GM12878 (cell line): ENCODE results near the gene PRCP. TPM values are rescaled to one million over a fixed set of nuclear protein-coding genes. Genes with fewer than 3 reads are reported as not detected.

Experiments used
- ATAC-seq: fragments of 200-7000 bp; cut with Tn5 transposase; 3 replicates; pipeline ENCODE4 v1.9.1; 2020; ENCODE audit warnings: mild to moderate bottlenecking, moderate library complexity
- BruUV-seq: library from RNA; stranded (reverse); fragments of 400-500 nt; replicated peaks from 2 replicates; lab custom pipeline; 2021; lab: Mats Ljungman, UMichigan
- CTCF ChIA-PET: fragments of 300-600 bp; sonication (Branson Sonifier 250); formaldehyde crosslinking; extraction: SDS; loops from one replicate; lab custom pipeline; 2021; ENCODE audit warnings: inconsistent platforms; lab: Yijun Ruan, JAX
- POLR2A ChIA-PET: fragments of 350-600 bp; formaldehyde crosslinking; extraction: SDS; loops from one replicate; lab custom pipeline; 2021; ENCODE audit warnings: inconsistent platforms; lab: Charles Lee
- RAD21 ChIA-PET: fragments of 300-600 bp; sonication (Branson Sonifier 250); formaldehyde crosslinking; loops from one replicate; lab custom pipeline; 2023; ENCODE audit warnings: antibody characterized with exemption; ENCODE audit not compliant: unreplicated experiment; lab: Charles Lee
- SMC1A ChIA-PET: fragments of 300-600 bp; sonication (Branson Sonifier 250); formaldehyde crosslinking; loops from one replicate; lab custom pipeline; 2023; ENCODE audit not compliant: unreplicated experiment, uncharacterized antibody; lab: Charles Lee
- DNase-seq: peaks from one replicate; pipeline ENCODE4 v3.0.0-alpha.2; 2011; ENCODE audit warnings: low read depth, low spot score
- FAIRE-seq: peaks from 3 replicates; lab custom pipeline; 2011; peaks lifted over from hg19 to GRCh38; lab: Jason Lieb, UNC
- H2AFZ ChIP-seq: 2 replicates; pipeline ENCODE4 v1.6.0; 2011; ENCODE audit warnings: low read depth, low read length, control low read depth; ENCODE audit not compliant: control insufficient read depth
- H3K27ac ChIP-seq: 2 replicates; pipeline ENCODE4 v1.5.1; 2011; ENCODE audit warnings: control low read depth; ENCODE audit not compliant: control insufficient read depth, insufficient read depth
- H3K27me3 ChIP-seq, 2 experiments: replicated peaks in 1 of 2; 2 replicates each; pipeline versions ENCODE4 v1.6.0 to v1.6.1; 2011; ENCODE audit warnings: low read length in 1 of 2; ENCODE audit not compliant: control insufficient read depth in 2 of 2, insufficient read depth in 2 of 2
- H3K36me3 ChIP-seq, 2 experiments: 2 replicates each; pipeline ENCODE4 v1.5.1; 2011; ENCODE audit warnings: low read length in 1 of 2; ENCODE audit not compliant: control insufficient read depth in 2 of 2, insufficient read depth in 2 of 2
- H3K4me1 ChIP-seq: 2 replicates; pipeline ENCODE4 v1.6.1; 2011; ENCODE audit warnings: mild to moderate bottlenecking, low read length, moderate library complexity, mixed read lengths; ENCODE audit not compliant: control insufficient read depth, insufficient read depth
- H3K4me2 ChIP-seq: 2 replicates; pipeline ENCODE4 v1.6.0; 2011; ENCODE audit warnings: control low read depth; ENCODE audit not compliant: control insufficient read depth, insufficient read depth
- H3K4me3 ChIP-seq: fragments of 200-600 bp; sonication (generic); 2 replicates; pipeline ENCODE4 v1.5.1; 2016
- H3K79me2 ChIP-seq: 2 replicates; pipeline ENCODE4 v1.6.0; 2011; ENCODE audit warnings: low read length; ENCODE audit not compliant: control insufficient read depth, insufficient read depth
- H3K9ac ChIP-seq: 2 replicates; pipeline ENCODE4 v1.8.0; 2011; ENCODE audit warnings: low read length, control low read depth, mixed read lengths; ENCODE audit not compliant: control insufficient read depth, insufficient read depth
- H3K9me3 ChIP-seq: replicated peaks from 3 replicates; pipeline ENCODE4 v1.5.1; 2011; ENCODE audit warnings: mild to moderate bottlenecking, low read length; ENCODE audit not compliant: control insufficient read depth, insufficient read depth
- H4K20me1 ChIP-seq: 2 replicates; pipeline ENCODE4 v1.6.0; 2011; ENCODE audit not compliant: control insufficient read depth, insufficient read depth
- BCL3 ChIP-seq: IDR thresholded peaks from 2 replicates; pipeline ENCODE4 v1.6.1; 2011; ENCODE audit warnings: borderline replicate concordance, low read depth, mild to moderate bottlenecking, moderate library complexity, low read length; ENCODE audit not compliant: insufficient read depth, poor library complexity, severe bottlenecking
- BCLAF1 ChIP-seq: fragments of 450-650 bp; IDR thresholded peaks from 2 replicates; pipeline ENCODE4 v1.6.1; 2017; ENCODE audit warnings: antibody characterized with exemption, mild to moderate bottlenecking, moderate library complexity
- CEBPB ChIP-seq, 2 experiments: fragments of 150-350 bp in 1 of 2; IDR thresholded peaks; 2 replicates each; pipeline ENCODE4 v1.6.1; 2012 to 2014; ENCODE audit warnings: low read depth in 2 of 2, low read length in 2 of 2, borderline replicate concordance in 1 of 2, inconsistent platforms in 1 of 2
- MAX ChIP-seq: IDR thresholded peaks from 2 replicates; pipeline ENCODE4 v1.6.1; 2012; ENCODE audit warnings: low read depth, low read length, improper control_type of control experiment
- POLR2AphosphoS5 ChIP-seq: IDR thresholded peaks from 2 replicates; pipeline ENCODE4 v1.6.1; 2011; ENCODE audit warnings: mild to moderate bottlenecking, low read length, inconsistent platforms
- RB1 ChIP-seq: fragments of 450-650 bp; formaldehyde crosslinking; IDR thresholded peaks from 2 replicates; pipeline ENCODE4 v1.6.1; 2017; ENCODE audit warnings: mild to moderate bottlenecking, borderline replicate concordance
- RBBP5 ChIP-seq: fragments of 200-600 bp; sonication (generic); conservative IDR thresholded peaks from 2 replicates; pipeline ENCODE4 v1.6.1; 2016
- SKIL ChIP-seq: fragments of 450-650 bp; IDR thresholded peaks from 2 replicates; pipeline ENCODE4 v1.6.1; 2017; ENCODE audit warnings: mild to moderate bottlenecking, low read depth, inconsistent platforms; ENCODE audit not compliant: poor library complexity, severe bottlenecking
- TBL1XR1 ChIP-seq: IDR thresholded peaks from 2 replicates; pipeline ENCODE4 v1.6.1; 2012; ENCODE audit warnings: low read depth, low read length, improper control_type of control experiment
- ZNF622 ChIP-seq: fragments of 450-650 bp; IDR thresholded peaks from 2 replicates; pipeline ENCODE4 v1.6.1; 2017; ENCODE audit warnings: mild to moderate bottlenecking, inconsistent platforms
- WGBS: methylation state at CpG from one replicate; pipeline ENCODE4 v1.1.6; 2016; ENCODE audit warnings: low lambda C conversion rate; ENCODE audit not compliant: insufficient replicate concordance, insufficient coverage; ENCODE audit errors: missing lambda C conversion rate; 5-methylcytosine and 5-hydroxymethylcytosine counted together
- in situ Hi-C: fragments of 300-500 bp; cut with MboI; formaldehyde crosslinking; loops from 9 replicates; pipeline ENCODE4 v1.14.3; 2018; ENCODE audit warnings: mixed read lengths
- intact Hi-C: fragments of 100-400 bp; cut with micrococcal nuclease; formaldehyde crosslinking; loops from one replicate; pipeline ENCODE4 v1.14.2; 2022; ENCODE audit not compliant: unreplicated experiment
- polyA plus RNA-seq, 11 experiments: library from polyadenylated mRNA; depleted of rRNA in 4 of 11; unstranded in 6 of 11; stranded (reverse) in 5 of 11; fragments of >200 nt; fragmentation: Nextera tagmentation in 4 of 11; fragmentation: Illumina TruSeq in 1 of 11; extraction: Ambion mirVana in 4 of 11; extraction: Trizol in 1 of 11; gene quantifications; 1 replicate in 1 of 11; 2 replicates in 10 of 11; pipeline versions ENCODE4 v1.2.1 to v1.2.3, GENCODE V29; 2011 to 2016; ENCODE audit warnings: inconsistent platforms in 2 of 11, missing spikeins in 2 of 11, low read depth in 1 of 11
- total RNA-seq, 4 experiments: library from RNA; depleted of rRNA in 3 of 4; stranded (reverse); fragments of >200 nt in 3 of 4; fragmentation: Illumina TruSeq in 1 of 4; extraction: Trizol in 1 of 4; gene quantifications; 2 replicates each; pipeline versions ENCODE4 v1.2.1 to v1.2.3, GENCODE V29; 2013 to 2021

Gene PRCP
- total and polyA plus RNA-seq, 10 of the 15 experiments (the other 5 are each of a cell fraction or from before 2014, with no cell fraction given), result 14.9 to 43.6 (median 20.0) TPM

- BruUV-seq, result no TSS peak
- 95% methylated on average over 6 of the region's 6 CpGs for WGBS
- Histone ChIP-seq H3K4me2 (no peak overlapping the region; the same call in 1 of the 2 replicates), H3K27ac (no peak overlapping the region), H3K4me1 (peaks cover 19% of the 10 kb centered on the region), H4K20me1 (no peaks in the 10 kb centered on the region), H3K4me3 (peak overlapping the region; percentile 8; the same call in 1 of the 2 replicates), H3K9me3 (peaks cover 3% of the 10 kb centered on the region; the same call in 1 of the 3 replicates), H3K27me3 (no peaks in the 10 kb centered on the region), H3K79me2 (peaks cover 9% of the 10 kb centered on the region), H3K9ac (no peak overlapping the region), H2AFZ (no peak overlapping the region), H3K36me3 (no peaks in the 10 kb centered on the region)
- CTCF ChIA-PET, result interaction anchor here (0.9 to 7.7 kb wide), 2 partner anchors 28 to 353 kb away, joined by 3 to 46 read pairs; no protein-coding TSS in a partner anchor
- DNase-seq, result no peak
- FAIRE-seq, result no peak
- RAD21 ChIA-PET, result interaction anchor here (0.7 to 1.9 kb wide), 7 partner anchors 8 to 354 kb away, joined by 3 to 8 read pairs (median 3); partner anchors contain the start of gene RAB30
- intact Hi-C loops, result no loop called here
- TF ChIP-seq BCLAF1 (no peak), SKIL (no peak), BCL3 (no peak), CEBPB (IDR thresholded peaks at IDR 0.05; ENCODE audit: borderline replicate concordance in 1 of 2, low read depth in 2 of 2, low read length in 2 of 2) (no peak), ZNF622 (no peak), RB1 (no peak), RBBP5 (no peak), POLR2AphosphoS5 (no peak), TBL1XR1 (no peak), MAX (no peak)
- SMC1A ChIA-PET, result interaction anchor here (0.8 to 1.6 kb wide), 10 partner anchors 8 to 222 kb away, joined by 3 to 6 read pairs (median 3); no protein-coding TSS in a partner anchor
- POLR2A ChIA-PET, result interaction anchor here (1.8 kb wide), 1 partner anchor 260 kb away, joined by 5 read pairs; the partner anchor contains the start of gene PCF11
- no peak for ATAC-seq
- in situ Hi-C loops, result no loop called here
Measured at GRCh38 chr11:82896183-82896582, 4.0 kb downstream of the PRCP start.
